ENCODE results near the gene SETD1A. TPM values are rescaled to one million over a fixed set of nuclear protein-coding genes. Genes with fewer than 3 reads are reported as not detected.

The SETD1A gene
- total RNA-seq, 1 donor from 2014 or later, result 33.4 TPM

- no peaks in the 10 kb centered on the region for H3K27me3 Mint-ChIP-seq (ENCODE audit: low read depth)
- H3K9me3 Mint-ChIP-seq, result no peaks in the 10 kb centered on the region
- no peaks in the 10 kb centered on the region for H3K36me3 Mint-ChIP-seq (ENCODE audit: low read depth)
- TF ChIP-seq, protein P1, sequence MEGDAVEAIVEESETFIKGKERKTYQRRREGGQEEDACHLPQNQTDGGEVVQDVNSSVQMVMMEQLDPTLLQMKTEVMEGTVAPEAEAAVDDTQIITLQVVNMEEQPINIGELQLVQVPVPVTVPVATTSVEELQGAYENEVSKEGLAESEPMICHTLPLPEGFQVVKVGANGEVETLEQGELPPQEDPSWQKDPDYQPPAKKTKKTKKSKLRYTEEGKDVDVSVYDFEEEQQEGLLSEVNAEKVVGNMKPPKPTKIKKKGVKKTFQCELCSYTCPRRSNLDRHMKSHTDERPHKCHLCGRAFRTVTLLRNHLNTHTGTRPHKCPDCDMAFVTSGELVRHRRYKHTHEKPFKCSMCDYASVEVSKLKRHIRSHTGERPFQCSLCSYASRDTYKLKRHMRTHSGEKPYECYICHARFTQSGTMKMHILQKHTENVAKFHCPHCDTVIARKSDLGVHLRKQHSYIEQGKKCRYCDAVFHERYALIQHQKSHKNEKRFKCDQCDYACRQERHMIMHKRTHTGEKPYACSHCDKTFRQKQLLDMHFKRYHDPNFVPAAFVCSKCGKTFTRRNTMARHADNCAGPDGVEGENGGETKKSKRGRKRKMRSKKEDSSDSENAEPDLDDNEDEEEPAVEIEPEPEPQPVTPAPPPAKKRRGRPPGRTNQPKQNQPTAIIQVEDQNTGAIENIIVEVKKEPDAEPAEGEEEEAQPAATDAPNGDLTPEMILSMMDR (conservative IDR thresholded peaks at IDR 0.05), result no peak
- DNase-seq (ENCODE audit: low read depth, low spot score), result no peak
- no peak overlapping the region for H3K27ac Mint-ChIP-seq (ENCODE audit: unreplicated experiment)
- H3K4me1 Mint-ChIP-seq, result no peaks in the 10 kb centered on the region
- no peak overlapping the region for H3K4me3 Mint-ChIP-seq
These were observed 67.8 kb downstream of the SETD1A start for GRCh38 chr16:31025339-31025738.

DNA sequence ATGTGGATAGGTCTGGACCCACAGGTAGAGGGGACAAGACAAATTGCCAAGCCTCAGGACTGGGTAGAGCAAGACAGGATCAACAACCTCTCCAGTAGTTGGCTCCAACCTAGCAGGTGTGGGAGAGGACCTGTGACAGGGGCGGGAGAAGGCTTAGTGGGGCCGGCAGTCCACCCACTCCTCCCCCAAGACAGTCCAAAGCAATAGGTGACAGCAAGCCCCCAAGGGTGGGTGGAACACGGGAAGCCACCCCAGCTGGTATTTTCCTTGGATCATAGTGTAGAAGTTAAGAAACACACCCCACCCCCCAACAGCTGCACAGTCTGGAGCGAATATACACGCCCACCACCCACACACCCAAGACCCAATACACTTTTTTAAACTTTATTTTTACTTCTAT is 71.7 kb downstream of the SETD1A start:
- no peak overlapping the region for H3K27ac Mint-ChIP-seq (ENCODE audit: unreplicated experiment)
- peaks cover 14% of the 10 kb centered on the region for H3K4me1 Mint-ChIP-seq
- no peaks in the 10 kb centered on the region for H3K36me3 Mint-ChIP-seq (ENCODE audit: low read depth)
- H3K27me3 Mint-ChIP-seq (ENCODE audit: low read depth), result no peaks in the 10 kb centered on the region
- TF ChIP-seq, protein P1 (conservative IDR thresholded peaks at IDR 0.05), result no peak
- no peak overlapping the region for H3K4me3 Mint-ChIP-seq
- DNase-seq (ENCODE audit: low read depth, low spot score), result no peak
- H3K9me3 Mint-ChIP-seq, result no peaks in the 10 kb centered on the region

DNA sequence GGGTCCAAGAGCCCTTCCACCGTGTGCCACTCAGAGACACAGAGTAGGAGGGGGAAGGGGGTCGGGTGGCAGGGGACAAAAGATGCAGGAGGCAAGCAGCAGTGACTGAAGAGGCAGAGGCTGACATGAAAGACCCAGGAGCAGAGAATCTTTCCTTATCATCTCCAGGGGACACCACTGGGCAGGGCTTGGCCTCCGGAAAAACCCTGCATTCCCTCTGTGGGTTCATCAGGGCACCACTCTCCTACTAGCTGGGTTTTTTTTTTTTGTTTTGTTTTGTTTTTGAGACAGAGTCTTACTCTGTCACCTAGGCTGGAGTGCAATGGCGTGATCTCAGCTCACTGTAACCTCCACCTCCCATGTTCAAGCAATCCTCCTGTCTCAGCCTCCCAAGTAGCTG is 73.7 kb downstream of the SETD1A start:
- no peak for DNase-seq (ENCODE audit: low read depth, low spot score)
- Mint-ChIP-seq H3K27ac (ENCODE audit: unreplicated experiment) (no peak overlapping the region), H3K4me3 (peak overlapping the region; percentile 97), H3K9me3 (no peaks in the 10 kb centered on the region), H3K36me3 (ENCODE audit: low read depth) (no peaks in the 10 kb centered on the region), H3K27me3 (ENCODE audit: low read depth) (no peaks in the 10 kb centered on the region), H3K4me1 (peaks cover 16% of the 10 kb centered on the region)
- TF ChIP-seq, protein P1 (conservative IDR thresholded peaks at IDR 0.05), result no peak

- DNase-seq (ENCODE audit: low read depth, low spot score), result peak; percentile 96
- TF ChIP-seq, protein P1 (conservative IDR thresholded peaks at IDR 0.05), result no peak
- H3K36me3 Mint-ChIP-seq (ENCODE audit: low read depth), result peaks cover 2% of the 10 kb centered on the region
- H3K27me3 Mint-ChIP-seq (ENCODE audit: low read depth), result no peaks in the 10 kb centered on the region
- no peaks in the 10 kb centered on the region for H3K9me3 Mint-ChIP-seq
- H3K4me1 Mint-ChIP-seq, result peaks cover 16% of the 10 kb centered on the region
- H3K27ac Mint-ChIP-seq (ENCODE audit: unreplicated experiment), result peak within 1 kb of the TSS; percentile 84
- peak within 1 kb of the TSS; percentile 97 for H3K4me3 Mint-ChIP-seq
These were observed 75.5 kb downstream of the SETD1A start, which contains the start of gene STX4 for GRCh38 chr16:31032736-31033708. Gene STX4, plus strand, starts transcription at chr16:31033558. Its CDS starts 248 bp downstream, at chr16:31033806.

GRCh38 chr16:31033709-31034492 is 76.3 kb downstream of the SETD1A start:
- Mint-ChIP-seq H3K9me3 (no peaks in the 10 kb centered on the region), H3K27ac (ENCODE audit: unreplicated experiment) (peak overlapping the region; percentile 84), H3K36me3 (ENCODE audit: low read depth) (peaks cover 2% of the 10 kb centered on the region), H3K27me3 (ENCODE audit: low read depth) (no peaks in the 10 kb centered on the region), H3K4me1 (peaks cover 16% of the 10 kb centered on the region), H3K4me3 (peak overlapping the region; percentile 97)
- TF ChIP-seq, protein P1 (conservative IDR thresholded peaks at IDR 0.05), result no peak
- DNase-seq (ENCODE audit: low read depth, low spot score), result peak; percentile 78
